T-helper 1 cell treated with Interleukin-12 subunit alpha and Interleukin-12 subunit beta and Interleukin-4 antibody, amounts not matched to agents 30 ng/mL and 1 ng/mL, for 36 hours (primary cell): ENCODE data around the gene FAM236D. TPM values are rescaled to one million over a fixed set of nuclear protein-coding genes. Genes with fewer than 3 reads are reported as not detected.
"Not testable (repeated sequence)": the region's sequence is repeated elsewhere in the genome, so short reads cannot be mapped to it uniquely, and the experiment has no call there.

Source experiments
- intact Hi-C: fragments of 100-400 bp; cut with micrococcal nuclease; formaldehyde crosslinking; loops from one replicate; pipeline ENCODE4 v1.15.1; 2024
- total RNA-seq: library from RNA; stranded (reverse); gene quantifications from 2 replicates; pipeline ENCODE4 v1.2.3, GENCODE V29; 2022

FAM236D gene
- total RNA-seq, result not detected in 2 replicates

GRCh38 chrX:72808110-72808509 is at the start of gene FAM236D:
Gene FAM236D (minus strand): TSS chrX:72808210. CDS start chrX:72808110, 100 bp downstream.
- intact Hi-C loops, result not testable (repeated sequence)

DNA sequence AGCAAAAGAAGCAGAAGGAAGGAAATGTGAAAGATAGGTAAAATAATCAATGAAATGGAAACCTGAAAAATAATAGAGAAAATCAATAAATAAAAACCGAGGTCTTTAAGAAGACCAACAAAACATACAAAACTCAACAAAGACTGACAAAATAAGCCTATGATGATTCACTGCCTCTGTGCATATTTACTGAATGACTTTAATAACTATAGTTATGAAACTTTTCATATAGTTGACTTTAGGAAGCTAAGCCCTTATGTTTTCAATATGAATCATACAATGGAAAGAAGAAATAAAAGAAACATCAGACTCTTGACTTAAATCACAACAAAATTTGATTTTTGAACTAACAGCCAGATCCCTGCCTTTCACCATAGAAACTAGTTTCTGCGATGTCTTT is 29.5 kb upstream of the FAM236D start:
- intact Hi-C loops, result not testable (repeated sequence)

GRCh38 chrX:72830701-72831100 is 22.7 kb upstream of the FAM236D start:
- intact Hi-C loops, result not testable (repeated sequence)

DNA sequence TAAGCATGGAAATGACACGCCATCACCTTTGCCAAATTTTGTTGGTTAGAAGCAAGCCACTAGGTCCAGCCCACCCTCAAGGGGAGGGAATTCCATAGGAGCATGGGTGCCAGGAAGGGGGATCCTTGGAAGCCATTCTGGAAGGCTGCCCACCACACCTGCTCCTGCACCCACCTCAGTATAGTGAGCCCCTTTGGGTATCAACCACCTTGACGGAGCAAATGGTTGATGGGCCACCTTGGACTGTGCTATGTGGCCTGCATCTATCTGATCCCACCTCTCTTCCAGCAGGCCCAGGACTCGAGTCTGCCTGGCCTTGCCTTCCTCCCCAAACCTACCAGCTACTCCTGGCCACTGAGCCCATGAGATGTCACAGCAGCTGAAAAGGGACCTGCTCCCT is 17.6 kb downstream of the FAM236D start:
- intact Hi-C loops, result not testable (repeated sequence)

GRCh38 chrX:72788142-72788541 is 19.9 kb downstream of the FAM236D start:
- intact Hi-C loops, result not testable (repeated sequence)

DNA sequence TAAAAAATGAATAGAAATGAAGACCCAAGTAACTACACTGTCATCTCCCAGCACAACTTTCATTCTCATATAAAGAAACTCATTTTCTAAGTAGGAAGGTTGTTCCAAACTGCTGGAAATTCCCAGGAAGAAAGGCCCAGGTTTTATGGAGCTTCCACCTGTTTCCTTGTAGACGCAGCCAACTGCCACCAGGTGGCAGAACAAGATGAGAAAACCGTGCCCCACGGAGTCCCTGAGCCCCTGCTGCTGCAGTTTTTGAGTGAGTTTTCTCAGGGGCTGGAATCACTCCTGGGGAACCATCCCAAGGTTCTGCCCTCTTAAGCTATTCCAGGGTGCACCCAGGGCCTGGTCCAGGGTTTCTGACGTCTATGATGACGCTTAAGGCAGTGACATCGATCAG is 24.0 kb downstream of the FAM236D start:
- intact Hi-C loops, result not testable (repeated sequence)

DNA sequence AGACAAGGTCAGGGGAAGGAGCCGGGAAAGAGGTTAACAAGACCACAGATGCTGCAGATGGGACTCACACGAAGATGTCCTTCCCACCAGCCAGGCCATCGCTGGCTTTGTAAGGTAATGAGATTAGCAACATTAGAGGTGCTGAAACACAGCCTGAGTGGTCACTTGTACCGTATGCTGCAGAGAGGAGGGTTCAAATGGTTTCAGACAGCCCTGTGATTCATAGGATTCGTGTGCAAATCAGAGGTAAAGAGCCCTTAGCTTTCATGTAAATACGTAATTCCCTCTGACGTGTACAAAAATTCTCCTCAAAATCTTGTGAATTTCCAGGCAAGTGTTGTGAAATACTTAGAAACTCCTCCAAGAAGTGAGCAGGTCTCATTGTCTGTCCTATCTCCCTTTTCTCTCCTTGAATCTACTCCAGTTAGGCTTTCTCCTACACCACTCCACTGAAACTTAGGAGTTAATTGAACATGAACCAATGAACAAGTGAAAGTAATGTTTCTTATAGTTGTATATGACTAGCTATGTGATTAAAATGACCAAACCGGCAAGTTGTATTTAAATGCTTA is 24.6 kb downstream of the FAM236D start:
- intact Hi-C loops, result not testable (repeated sequence)

GRCh38 chrX:72782560-72782959 is 25.4 kb downstream of the FAM236D start, which contains the start of gene FAM236B:
Gene FAM236B (minus strand): TSS chrX:72782660. CDS start chrX:72782560, 100 bp downstream.
- intact Hi-C loops, result not testable (repeated sequence)

DNA sequence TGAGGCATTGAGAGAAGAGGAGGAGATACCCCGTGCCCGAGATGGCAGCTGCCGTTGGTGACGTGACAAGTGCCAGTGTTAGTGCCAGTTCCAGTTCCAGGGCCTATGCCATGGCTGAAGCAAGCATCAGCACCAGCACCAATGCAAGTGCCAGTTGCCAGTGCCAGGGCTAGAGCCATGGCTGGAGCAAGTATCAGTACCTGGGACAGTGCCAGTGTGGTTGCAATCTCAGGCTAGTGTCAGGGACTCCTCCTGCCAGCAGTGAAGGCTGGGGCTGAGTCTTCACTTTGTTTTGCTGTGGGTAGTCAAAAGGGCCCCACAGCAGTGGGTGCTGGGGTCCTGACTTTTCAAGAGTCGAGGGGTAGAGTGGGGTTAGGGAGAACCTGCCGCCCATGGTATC is 29.9 kb downstream of the FAM236D start:
- intact Hi-C loops, result not testable (repeated sequence)

GRCh38 chrX:72777467-72777790 is 30.6 kb downstream of the FAM236D start:
- intact Hi-C loops, result not testable (repeated sequence)

DNA sequence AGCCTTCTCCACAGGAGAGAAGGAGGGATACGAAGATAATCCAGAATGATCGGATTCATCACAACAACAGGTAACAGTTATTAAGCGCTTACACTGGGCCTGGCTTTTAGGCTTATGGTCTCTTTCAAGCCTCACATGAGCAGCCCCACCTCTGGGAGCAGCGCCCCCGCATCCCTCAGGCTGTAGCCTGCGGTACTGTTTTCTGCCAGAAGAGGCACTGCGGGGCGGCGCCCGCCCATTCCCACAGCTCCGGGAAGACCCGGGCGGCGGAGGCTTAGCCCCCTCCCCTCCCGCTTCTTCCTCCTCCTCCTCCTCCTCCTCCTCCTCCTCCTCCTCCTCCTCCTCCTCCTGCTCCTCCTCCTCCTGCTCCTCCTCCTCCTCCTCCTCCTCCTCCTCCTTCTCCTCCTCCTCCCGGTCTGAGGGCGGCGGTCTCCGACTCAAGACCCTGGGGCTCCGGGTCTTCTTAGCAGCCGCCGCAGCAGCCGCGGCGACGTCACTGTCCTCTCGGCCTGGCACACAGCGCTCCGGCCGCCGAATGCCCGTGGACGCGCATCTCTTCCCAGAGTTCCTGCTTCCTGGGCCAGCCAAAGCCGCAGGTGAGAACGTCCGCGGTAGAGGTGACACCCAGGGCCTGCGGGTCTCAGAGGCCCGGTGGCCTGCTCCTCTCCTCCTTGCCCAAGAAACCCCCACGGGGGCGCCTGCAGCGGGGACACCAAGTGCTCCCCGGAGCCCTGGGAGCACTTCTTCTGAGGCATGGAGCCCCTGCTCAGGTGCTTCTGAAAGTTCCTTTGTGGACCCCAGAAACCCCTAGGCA is 31.1 kb downstream of the FAM236D start, which contains the start of gene DMRTC1B:
TSS of gene DMRTC1B (plus strand) at position 238 of the 814 bp plus-strand sequence. CDS start 68,246 bp downstream, outside the sequence.
- intact Hi-C loops, result not testable (repeated sequence)

- intact Hi-C loops, result not testable (repeated sequence)
These were observed 47.6 kb downstream of the FAM236D start for GRCh38 chrX:72760454-72760853.

Other genes starting within 250 kb of the FAM236D start
- gene HDAC8, start 235.4 kb downstream of the FAM236D start, total RNA-seq, result 32.0 and 36.8 TPM in 2 replicates
- 1.8 and 2.1 TPM in 2 replicates for gene PHKA1, start 93.9 kb downstream of the FAM236D start, total RNA-seq
- not detected in 2 replicates for gene DMRTC1B, start 31.3 kb downstream of the FAM236D start, total RNA-seq
- not detected in 2 replicates for gene FAM236B, start 25.6 kb downstream of the FAM236D start, total RNA-seq
- not detected in 2 replicates for gene FAM236C, start 104.4 kb upstream of the FAM236D start, total RNA-seq
- gene FAM236A, start 130.0 kb upstream of the FAM236D start, total RNA-seq, result not detected in 2 replicates
- gene DMRTC1, start 135.6 kb upstream of the FAM236D start, total RNA-seq, result not detected in 2 replicates
- gene PABPC1L2B, start 194.7 kb upstream of the FAM236D start, total RNA-seq, result not detected in 2 replicates